Activated CD8-positive, alpha-beta T cell treated with anti-CD3 and anti-CD28 coated beads for 36 hours (primary cell): Measurements from ENCODE around the gene ANKRD33. TPM values are rescaled to one million over a fixed set of nuclear protein-coding genes. Genes with fewer than 3 reads are reported as not detected.

Source experiments
- ATAC-seq: fragments of 200-7000 bp; cut with Tn5 transposase; one replicate; pipeline ENCODE4 v1.10.0; 2021; ENCODE audit warnings: mild to moderate bottlenecking, moderate library complexity
- CTCF ChIA-PET: fragments of 350-600 bp; sonication (Branson Sonifier 250); formaldehyde crosslinking; loops from one replicate; lab custom pipeline; 2021; ENCODE audit warnings: antibody characterized with exemption; lab: Charles Lee
- POLR2A ChIA-PET: fragments of 350-600 bp; sonication (Branson Sonifier 250); formaldehyde crosslinking; loops from one replicate; lab custom pipeline; 2021; ENCODE audit warnings: antibody characterized with exemption; lab: Charles Lee
- DNase-seq: peaks from one replicate; pipeline ENCODE4 v3.0.0-alpha.2; 2020
- H3K27ac Mint-ChIP-seq: one replicate; pipeline ENCODE4 v1.8.0; 2021; ENCODE audit warnings: mild to moderate bottlenecking, mixed read lengths
- H3K27me3 Mint-ChIP-seq: one replicate; pipeline ENCODE4 v1.8.0; 2021; ENCODE audit warnings: mixed read lengths
- H3K36me3 Mint-ChIP-seq: one replicate; pipeline ENCODE4 v1.8.0; 2021; ENCODE audit warnings: low read depth, mixed read lengths
- H3K4me1 Mint-ChIP-seq: one replicate; pipeline ENCODE4 v1.8.0; 2021; ENCODE audit warnings: low read depth, mixed read lengths
- H3K4me3 Mint-ChIP-seq: one replicate; pipeline ENCODE4 v1.8.0; 2021; ENCODE audit warnings: mild to moderate bottlenecking, moderate library complexity, mixed read lengths
- H3K9me3 Mint-ChIP-seq: one replicate; pipeline ENCODE4 v1.8.0; 2021; ENCODE audit warnings: mixed read lengths
- CTCF ChIP-seq: fragments of 200-600 bp; IDR thresholded peaks from one replicate; pipeline ENCODE4 v1.8.0; 2022; ENCODE audit warnings: antibody characterized with exemption, mild to moderate bottlenecking
- intact Hi-C: fragments of 100-400 bp; cut with micrococcal nuclease; formaldehyde crosslinking; loops from one replicate; pipeline ENCODE4 v1.10.0; 2022
- total RNA-seq, 2 experiments: library from RNA; stranded (reverse); gene quantifications; one replicate each; pipeline ENCODE4 v1.2.3, GENCODE V29; 2021

The ANKRD33 gene
- total RNA-seq, 2 experiments from 2014 or later: not detected

GRCh38 chr12:51841727-51842126, 46.2 kb upstream of the ANKRD33 start:
- Mint-ChIP-seq H3K4me3 (no peak overlapping the region), H3K9me3 (no peaks in the 10 kb centered on the region), H3K27ac (no peak overlapping the region), H3K36me3 (no peaks in the 10 kb centered on the region), H3K4me1 (peaks cover 5% of the 10 kb centered on the region), H3K27me3 (peaks cover 29% of the 10 kb centered on the region)
- DNase-seq (no peak), ATAC-seq (no peak)
- TF ChIP-seq CTCF: no peak
- intact Hi-C loops: no loop called here
- ChIA-PET CTCF (interaction anchor here (0.6 to 1.2 kb wide), 2 partner anchors 33 to 310 kb away, joined by 3 read pairs; no protein-coding TSS in a partner anchor), POLR2A (no interaction called here)

DNA sequence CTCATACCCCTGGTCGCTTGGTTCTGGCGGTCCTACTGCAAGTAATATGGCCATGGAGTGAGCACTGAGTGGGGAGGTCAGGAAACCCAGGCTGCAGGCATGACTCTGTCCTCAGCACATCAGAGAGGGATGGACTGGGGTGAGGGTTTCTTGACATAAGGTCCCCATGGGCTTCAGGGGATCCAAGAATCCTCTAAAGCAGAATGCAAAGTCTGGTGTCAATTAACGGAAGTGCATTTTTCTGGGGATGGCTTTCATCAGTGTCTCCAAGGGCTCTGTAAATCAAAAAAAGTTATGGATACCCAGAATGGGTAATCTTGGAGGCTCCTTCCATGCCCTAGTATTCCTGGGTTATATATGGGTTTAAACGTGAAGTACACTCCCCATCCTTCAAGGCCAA, 43.0 kb upstream of the ANKRD33 start:
- Mint-ChIP-seq H3K36me3 (no peaks in the 10 kb centered on the region), H3K4me1 (peaks cover 9% of the 10 kb centered on the region), H3K27me3 (peaks cover 30% of the 10 kb centered on the region), H3K4me3 (no peak overlapping the region), H3K9me3 (no peaks in the 10 kb centered on the region), H3K27ac (no peak overlapping the region)
- ATAC-seq: no peak
- ChIA-PET CTCF (no interaction called here), POLR2A (interaction anchor here (2.0 kb wide), 1 partner anchor 19 kb away, joined by 4 read pairs; no protein-coding TSS in a partner anchor)
- no peak for DNase-seq
- intact Hi-C loops: no loop called here
- no peak for TF ChIP-seq CTCF

- ATAC-seq: no peak
These were observed 42.4 kb upstream of the ANKRD33 start for GRCh38 chr12:51845482-51845881.

GRCh38 chr12:51846271-51846691, 41.6 kb upstream of the ANKRD33 start:
- intact Hi-C loops: no loop called here
- Mint-ChIP-seq H3K4me3 (peak overlapping the region; percentile 8), H3K36me3 (no peaks in the 10 kb centered on the region), H3K4me1 (peaks cover 9% of the 10 kb centered on the region), H3K9me3 (no peaks in the 10 kb centered on the region), H3K27ac (no peak overlapping the region), H3K27me3 (peaks cover 33% of the 10 kb centered on the region)
- CTCF ChIA-PET: no interaction called here
- DNase-seq: no peak
- no peak for ATAC-seq
- POLR2A ChIA-PET: interaction anchor here (2.0 kb wide), 1 partner anchor 18 kb away, joined by 4 read pairs; no protein-coding TSS in a partner anchor
- TF ChIP-seq CTCF: no peak

More at GRCh38 chr12:51845482-51845881, 42.4 kb upstream of the ANKRD33 start:
- intact Hi-C loops: no loop called here
- Mint-ChIP-seq H3K4me1 (peaks cover 9% of the 10 kb centered on the region), H3K27me3 (peaks cover 30% of the 10 kb centered on the region), H3K27ac (no peak overlapping the region), H3K4me3 (no peak overlapping the region), H3K9me3 (no peaks in the 10 kb centered on the region), H3K36me3 (no peaks in the 10 kb centered on the region)
- ChIA-PET POLR2A (interaction anchor here (2.0 kb wide), 1 partner anchor 19 kb away, joined by 4 read pairs; no protein-coding TSS in a partner anchor), CTCF (no interaction called here)
- no peak for DNase-seq
- no peak for TF ChIP-seq CTCF

DNA sequence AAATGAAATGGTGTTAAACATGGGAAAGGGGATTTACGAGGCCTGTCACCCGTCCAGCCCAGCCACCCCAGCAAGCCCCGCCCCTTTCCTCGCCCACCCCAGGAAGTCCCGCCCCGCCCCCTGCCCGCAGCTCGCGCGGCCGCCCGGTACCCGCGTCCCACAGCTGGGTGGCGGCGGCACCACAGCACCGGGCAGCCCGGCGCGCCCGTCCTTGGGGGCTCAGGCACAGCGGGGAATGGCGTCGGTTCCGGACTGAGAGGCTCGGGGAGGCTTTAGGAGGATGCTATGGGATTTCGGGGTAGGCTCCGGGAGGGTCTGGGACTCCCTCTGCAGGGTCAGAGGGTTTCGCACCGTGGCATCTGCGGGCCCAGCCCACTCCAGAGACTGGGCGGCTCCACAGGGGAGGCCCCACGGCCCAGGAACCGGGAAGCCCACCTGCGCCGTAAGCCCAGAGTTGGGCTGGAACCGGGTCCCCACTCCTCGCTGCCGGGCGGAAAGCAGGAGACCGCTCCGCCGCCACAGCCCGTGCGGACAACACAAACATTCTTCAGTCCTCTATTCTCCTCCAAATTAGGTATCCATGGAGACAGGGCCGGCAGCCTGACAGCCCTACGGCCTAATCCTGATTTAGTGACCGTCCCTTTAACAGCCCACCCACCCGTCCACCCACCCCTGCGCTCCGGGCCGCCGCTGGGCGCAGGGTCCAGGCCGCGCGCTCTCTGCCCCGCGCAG, 40.8 kb upstream of the ANKRD33 start:
- Mint-ChIP-seq H3K27me3 (peaks cover 32% of the 10 kb centered on the region), H3K36me3 (no peaks in the 10 kb centered on the region), H3K4me1 (peaks cover 12% of the 10 kb centered on the region), H3K9me3 (no peaks in the 10 kb centered on the region), H3K27ac (no peak overlapping the region), H3K4me3 (peak overlapping the region; percentile 63)
- DNase-seq (peak; percentile 65), ATAC-seq (peak; percentile 74)
- no peak for TF ChIP-seq CTCF
- intact Hi-C loops: no loop called here
- CTCF ChIA-PET: no interaction called here
- POLR2A ChIA-PET: no interaction called here
